ENCODE measurements around the gene PLPPR1. TPM values are rescaled to one million over a fixed set of nuclear protein-coding genes. Genes with fewer than 3 reads are reported as not detected.
"Not testable (repeated sequence)": the region's sequence is repeated elsewhere in the genome, so short reads cannot be mapped to it uniquely, and the experiment has no call there.

The PLPPR1 gene
- total RNA-seq, 4 donors from 2014 or later, result 0.26 to 3.8 (median 0.57) TPM; not detected in 1

GRCh38 chr9:101269591-101270283 is 241.2 kb downstream of the PLPPR1 start:
- Histone ChIP-seq H3K36me3 (no peaks in the 10 kb centered on the region), H3K27ac (no peak overlapping the region), H3K4me1 (no peaks in the 10 kb centered on the region), H3K4me3 (no peak overlapping the region), H3K27me3 (no peaks in the 10 kb centered on the region), H3K9me3 (no peaks in the 10 kb centered on the region)
- 78% methylated on average over 9 of the region's 9 CpGs for WGBS
- DNase-seq (ENCODE audit: low spot score in 2 of 2), result no peak
- TF ChIP-seq CTCF (IDR thresholded peaks at IDR 0.05) (no peak), EP300 (IDR thresholded peaks at IDR 0.05) (no peak), POLR2A (IDR thresholded peaks at IDR 0.05) (no peak), POLR2AphosphoS5 (IDR thresholded peaks at IDR 0.05) (no peak)

GRCh38 chr9:101270302-101270701 is 241.8 kb downstream of the PLPPR1 start:
- no peaks in the 10 kb centered on the region for H3K9me3 ChIP-seq
- TF ChIP-seq POLR2AphosphoS5 (IDR thresholded peaks at IDR 0.05) (no peak), CTCF (IDR thresholded peaks at IDR 0.05) (no peak), POLR2A (IDR thresholded peaks at IDR 0.05) (no peak), EP300 (IDR thresholded peaks at IDR 0.05) (no peak)
- DNase-seq (ENCODE audit: low spot score in 2 of 2), result no peak
- H3K4me1 ChIP-seq, result no peaks in the 10 kb centered on the region
- no peak overlapping the region for H3K4me3 ChIP-seq
- WGBS, result 35% methylated on average over 2 of the region's 2 CpGs
- H3K27ac ChIP-seq, result no peak overlapping the region
- H3K27me3 ChIP-seq, result no peaks in the 10 kb centered on the region
- no peaks in the 10 kb centered on the region for H3K36me3 ChIP-seq

GRCh38 chr9:101271102-101271501 is 242.6 kb downstream of the PLPPR1 start:
- Histone ChIP-seq H3K36me3 (no peaks in the 10 kb centered on the region), H3K27me3 (no peaks in the 10 kb centered on the region), H3K4me3 (no peak overlapping the region), H3K9me3 (no peaks in the 10 kb centered on the region), H3K27ac (no peak overlapping the region), H3K4me1 (no peaks in the 10 kb centered on the region)
- no peak for DNase-seq (ENCODE audit: low spot score in 2 of 2)
- TF ChIP-seq EP300 (IDR thresholded peaks at IDR 0.05), result no peak
- no peak for TF ChIP-seq POLR2A (IDR thresholded peaks at IDR 0.05)
- TF ChIP-seq POLR2AphosphoS5 (IDR thresholded peaks at IDR 0.05), result no peak
- no peak for TF ChIP-seq CTCF (IDR thresholded peaks at IDR 0.05)
- WGBS, result 81% methylated on average over 3 of the region's 3 CpGs

- Histone ChIP-seq H3K36me3 (no peaks in the 10 kb centered on the region), H3K4me3 (no peak overlapping the region), H3K9me3 (no peaks in the 10 kb centered on the region), H3K27ac (no peak overlapping the region), H3K4me1 (no peaks in the 10 kb centered on the region), H3K27me3 (no peaks in the 10 kb centered on the region)
- no peak for TF ChIP-seq EP300 (IDR thresholded peaks at IDR 0.05)
- TF ChIP-seq POLR2A (IDR thresholded peaks at IDR 0.05), result no peak
- no peak for TF ChIP-seq POLR2AphosphoS5 (IDR thresholded peaks at IDR 0.05)
- TF ChIP-seq CTCF (IDR thresholded peaks at IDR 0.05), result no peak
- no peak for DNase-seq (ENCODE audit: low spot score in 2 of 2)
- 83% methylated on average over 8 of the region's 8 CpGs for WGBS
Measured at GRCh38 chr9:101274971-101275768, 246.6 kb downstream of the PLPPR1 start.

- Histone ChIP-seq H3K27me3 (no peaks in the 10 kb centered on the region), H3K36me3 (no peaks in the 10 kb centered on the region), H3K4me3 (no peak overlapping the region), H3K9me3 (no peaks in the 10 kb centered on the region), H3K4me1 (no peaks in the 10 kb centered on the region), H3K27ac (no peak overlapping the region)
- TF ChIP-seq POLR2AphosphoS5 (IDR thresholded peaks at IDR 0.05) (no peak), CTCF (IDR thresholded peaks at IDR 0.05) (no peak), EP300 (IDR thresholded peaks at IDR 0.05) (no peak), POLR2A (IDR thresholded peaks at IDR 0.05) (no peak)
- no peak for DNase-seq (ENCODE audit: low spot score in 2 of 2)
- WGBS, result 76% methylated on average over 6 of the region's 6 CpGs
Measured at GRCh38 chr9:101275769-101276250, 247.3 kb downstream of the PLPPR1 start.

GRCh38 chr9:101291043-101291442 is 262.5 kb downstream of the PLPPR1 start:
- H3K36me3 ChIP-seq; H3K27me3 ChIP-seq; H3K4me3 ChIP-seq; H3K9me3 ChIP-seq; H3K27ac ChIP-seq; H3K4me1 ChIP-seq; DNase-seq (ENCODE audit: low spot score in 2 of 2): not testable (repeated sequence)
- WGBS, result 82% methylated on average over 10 of the region's 12 CpGs
